DOHH2 (cell line): ENCODE results near the gene ACTG2.
A peak's percentile ranks its signal among the peaks of the same experiment; 100 is the strongest.

Source experiments
- H3F3A ChIP-seq: fragments of 200-600 bp; sonication (generic), shearing (Covaris generic); 2 replicates; pipeline ENCODE4 v1.6.0; 2016; ENCODE audit warnings: antibody characterized with exemption, mild to moderate bottlenecking; ENCODE audit not compliant: control insufficient read depth, insufficient read depth
- H3K27ac ChIP-seq: fragments of 200-600 bp; sonication (generic); 2 replicates; pipeline ENCODE4 v1.5.1; 2014; ENCODE audit warnings: low read depth, mild to moderate bottlenecking, low read length, moderate library complexity
- H3K27me3 ChIP-seq: fragments of 200-600 bp; sonication (generic); 2 replicates; pipeline ENCODE4 v1.6.1; 2014; ENCODE audit warnings: mild to moderate bottlenecking, low read length, mixed read lengths; ENCODE audit not compliant: control insufficient read depth
- H3K36me3 ChIP-seq: fragments of 200-600 bp; sonication (generic); 2 replicates; pipeline ENCODE4 v1.6.1; 2014; ENCODE audit warnings: mild to moderate bottlenecking, low read length, moderate library complexity, mixed read lengths; ENCODE audit not compliant: control insufficient read depth
- H3K4me1 ChIP-seq: fragments of 200-600 bp; sonication (generic); 2 replicates; pipeline ENCODE4 v1.6.1; 2014; ENCODE audit warnings: mild to moderate bottlenecking, low read length, mixed read lengths; ENCODE audit not compliant: control insufficient read depth
- H3K4me2 ChIP-seq: fragments of 200-600 bp; sonication (generic); 2 replicates; pipeline ENCODE4 v1.6.0; 2014; ENCODE audit warnings: mild to moderate bottlenecking, low read length, moderate library complexity
- H3K4me3 ChIP-seq: fragments of 200-600 bp; sonication (generic); 2 replicates; pipeline ENCODE4 v1.5.1; 2014; ENCODE audit warnings: mild to moderate bottlenecking, low read length, mixed read lengths
- H3K79me2 ChIP-seq: fragments of 200-600 bp; sonication (generic); 2 replicates; pipeline ENCODE4 v1.6.1; 2014; ENCODE audit warnings: mild to moderate bottlenecking, low read length, mixed read lengths; ENCODE audit not compliant: control insufficient read depth
- H3K9me2 ChIP-seq: fragments of 200-600 bp; sonication (generic); replicated peaks from 2 replicates; pipeline ENCODE4 v1.6.1; 2014; ENCODE audit warnings: mild to moderate bottlenecking, low read length, mixed read lengths; ENCODE audit not compliant: control insufficient read depth
- H3K9me3 ChIP-seq: fragments of 200-600 bp; sonication (generic); 2 replicates; pipeline ENCODE4 v1.6.1; 2014; ENCODE audit warnings: antibody characterized with exemption, low read length, mixed read lengths; ENCODE audit not compliant: control insufficient read depth, insufficient read depth
- H4K20me1 ChIP-seq: fragments of 200-600 bp; sonication (generic); 2 replicates; pipeline ENCODE4 v1.6.0; 2014; ENCODE audit warnings: low read depth, mild to moderate bottlenecking, antibody characterized with exemption, low read length, moderate library complexity; ENCODE audit not compliant: control insufficient read depth, insufficient read depth
- CTCF ChIP-seq: fragments of 200-600 bp; sonication (generic); IDR thresholded peaks from one replicate; pipeline ENCODE4 v1.5.1; 2014; ENCODE audit warnings: antibody characterized with exemption, mild to moderate bottlenecking, low read depth, low read length; ENCODE audit not compliant: poor library complexity, severe bottlenecking
- EZH2phosphoT487 ChIP-seq: fragments of 200-600 bp; sonication (generic); IDR thresholded peaks from 2 replicates; pipeline ENCODE4 v1.6.1; 2017; ENCODE audit warnings: borderline replicate concordance, mild to moderate bottlenecking, antibody characterized with exemption, low read length, moderate library complexity, mixed read lengths

ACTG2 gene

GRCh38 chr2:73852020-73852419, 40.8 kb upstream of the ACTG2 start:
- Histone ChIP-seq H3K27me3 (no peaks in the 10 kb centered on the region), H3F3A (no peaks in the 10 kb centered on the region), H3K4me3 (no peak overlapping the region), H3K36me3 (peaks cover 90% of the 10 kb centered on the region), H3K9me3 (no peaks in the 10 kb centered on the region), H3K27ac (no peak overlapping the region), H3K4me1 (peaks cover 16% of the 10 kb centered on the region), H3K9me2 (no peaks in the 10 kb centered on the region), H3K4me2 (no peak overlapping the region), H3K79me2 (no peaks in the 10 kb centered on the region), H4K20me1 (no peaks in the 10 kb centered on the region)
- TF ChIP-seq CTCF (no peak), EZH2phosphoT487 (no peak)

- H3K4me1 ChIP-seq = peaks cover 17% of the 10 kb centered on the region
- 0 out of 2 replicates have a peak, but pooled peaks cover 4% of the 10 kb centered on the region for H4K20me1 ChIP-seq
- no peak overlapping the region for H3K27ac ChIP-seq
- H3K36me3 ChIP-seq = peaks cover 85% of the 10 kb centered on the region
- no peak for TF ChIP-seq CTCF
- TF ChIP-seq EZH2phosphoT487 = no peak
- H3K4me3 ChIP-seq = no peak overlapping the region
- H3K9me3 ChIP-seq = no peaks in the 10 kb centered on the region
- H3K4me2 ChIP-seq = no peak overlapping the region
- H3K27me3 ChIP-seq = no peaks in the 10 kb centered on the region
- H3K9me2 ChIP-seq = no peaks in the 10 kb centered on the region
- no peaks in the 10 kb centered on the region for H3F3A ChIP-seq
- no peaks in the 10 kb centered on the region for H3K79me2 ChIP-seq
Observed at GRCh38 chr2:73855526-73855925, 37.3 kb upstream of the ACTG2 start.

- Histone ChIP-seq H3K27me3 (no peaks in the 10 kb centered on the region), H3K9me2 (no peaks in the 10 kb centered on the region), H3K79me2 (no peaks in the 10 kb centered on the region), H3K27ac (no peak overlapping the region), H3K36me3 (peaks cover 85% of the 10 kb centered on the region), H3K9me3 (no peaks in the 10 kb centered on the region), H3K4me1 (peaks cover 17% of the 10 kb centered on the region), H3K4me2 (peak overlapping the region; percentile 12), H4K20me1 (0 out of 2 replicates have a peak, but pooled peaks cover 4% of the 10 kb centered on the region), H3F3A (no peaks in the 10 kb centered on the region), H3K4me3 (no peak overlapping the region)
- TF ChIP-seq EZH2phosphoT487 = no peak
- TF ChIP-seq CTCF = no peak
Observed at GRCh38 chr2:73856214-73856613, 36.6 kb upstream of the ACTG2 start.
